Fibroblast of lung (primary cell): ENCODE results near the gene MOG. TPM values are rescaled to one million over a fixed set of nuclear protein-coding genes. Genes with fewer than 3 reads are reported as not detected.
"Not testable (repeated sequence)": the region's sequence is repeated elsewhere in the genome, so short reads cannot be mapped to it uniquely, and the experiment has no call there.

Experiments used
- DNase-seq, 2 donors: peaks; one replicate each; pipeline versions ENCODE4 v3.0.0 to v3.0.0-alpha.2; 2010; ENCODE audit warnings: low read depth in 2 of 2
- H2AFZ ChIP-seq: 2 replicates; pipeline ENCODE4 v1.5.1; 2012; ENCODE audit warnings: low read length, control low read depth, inconsistent platforms
- H3K27ac ChIP-seq: 2 replicates; pipeline ENCODE4 v1.5.1; 2011; ENCODE audit warnings: low read length, control low read depth; ENCODE audit not compliant: insufficient read depth
- H3K27me3 ChIP-seq: 2 replicates; pipeline ENCODE4 v1.5.1; 2011; ENCODE audit warnings: mild to moderate bottlenecking, low read length; ENCODE audit not compliant: control insufficient read depth, insufficient read depth
- H3K36me3 ChIP-seq: 2 replicates; pipeline ENCODE4 v1.5.1; 2011; ENCODE audit warnings: low read length; ENCODE audit not compliant: control insufficient read depth, insufficient read depth
- H3K4me1 ChIP-seq: 2 replicates; pipeline ENCODE4 v1.5.1; 2011; ENCODE audit warnings: low read length; ENCODE audit not compliant: control insufficient read depth, insufficient read depth; ENCODE audit errors: extremely low read depth
- H3K4me2 ChIP-seq: 2 replicates; pipeline ENCODE4 v1.5.1; 2011; ENCODE audit warnings: low read length, control low read depth; ENCODE audit not compliant: insufficient read depth; ENCODE audit errors: extremely low read depth
- H3K4me3 ChIP-seq, 4 experiments: fragments of 200-600 bp in 1 of 4; sonication (generic) in 1 of 4; replicated peaks in 1 of 4; 2 replicates each; pipeline ENCODE4 v1.5.1; 2011 to 2016; ENCODE audit warnings: low read length in 4 of 4, low read depth in 3 of 4, mild to moderate bottlenecking in 3 of 4, control low read depth in 2 of 4, inconsistent platforms in 1 of 4, mixed read lengths in 1 of 4; ENCODE audit not compliant: insufficient read depth in 1 of 4; ENCODE audit errors: control extremely low read depth in 1 of 4
- H3K79me2 ChIP-seq: 2 replicates; pipeline ENCODE4 v1.5.1; 2012; ENCODE audit warnings: mild to moderate bottlenecking, low read length, inconsistent platforms; ENCODE audit not compliant: control insufficient read depth, insufficient read depth
- H3K9ac ChIP-seq: 2 replicates; pipeline ENCODE4 v1.5.1; 2011; ENCODE audit warnings: mild to moderate bottlenecking, low read length, control low read depth; ENCODE audit not compliant: insufficient read depth
- H3K9me3 ChIP-seq: 2 replicates; pipeline ENCODE4 v1.5.1; 2012; ENCODE audit warnings: low read depth, low read length; ENCODE audit not compliant: control insufficient read depth, insufficient read depth
- H4K20me1 ChIP-seq: 2 replicates; pipeline ENCODE4 v1.5.1; 2011; ENCODE audit warnings: low read length; ENCODE audit not compliant: control insufficient read depth, insufficient read depth; ENCODE audit errors: extremely low read depth
- CTCF ChIP-seq, 2 donors: IDR thresholded peaks in 1 of 2; conservative IDR thresholded peaks in 1 of 2; 1 replicate in 1 of 2; 2 replicates in 1 of 2; pipeline ENCODE4 v1.5.1; 2011 to 2012; ENCODE audit warnings: low read length in 2 of 2, control low read depth in 1 of 2, inconsistent platforms in 1 of 2, low read depth in 1 of 2, mild to moderate bottlenecking in 1 of 2
- EZH2 ChIP-seq: IDR thresholded peaks from 2 replicates; pipeline ENCODE4 v1.5.1; 2012; ENCODE audit warnings: low read length, control low read depth, mild to moderate bottlenecking; ENCODE audit errors: missing control alignments
- polyA plus RNA-seq, 2 donors: library from polyadenylated mRNA; depleted of rRNA in 1 of 2; stranded (reverse) in 1 of 2; unstranded in 1 of 2; fragments of >200 nt; gene quantifications; 2 replicates each; pipeline ENCODE4 v1.2.1, GENCODE V29; 2011 to 2012; ENCODE audit warnings: missing spikeins in 1 of 2
- total RNA-seq: library from RNA; depleted of rRNA; stranded (reverse); fragments of >200 nt; gene quantifications from 2 replicates; pipeline ENCODE4 v1.2.1, GENCODE V29; 2014

MOG gene
- total and polyA plus RNA-seq, 2 donors (not counting 1 experiment from before 2014, with no cell fraction given) = not detected

DNA sequence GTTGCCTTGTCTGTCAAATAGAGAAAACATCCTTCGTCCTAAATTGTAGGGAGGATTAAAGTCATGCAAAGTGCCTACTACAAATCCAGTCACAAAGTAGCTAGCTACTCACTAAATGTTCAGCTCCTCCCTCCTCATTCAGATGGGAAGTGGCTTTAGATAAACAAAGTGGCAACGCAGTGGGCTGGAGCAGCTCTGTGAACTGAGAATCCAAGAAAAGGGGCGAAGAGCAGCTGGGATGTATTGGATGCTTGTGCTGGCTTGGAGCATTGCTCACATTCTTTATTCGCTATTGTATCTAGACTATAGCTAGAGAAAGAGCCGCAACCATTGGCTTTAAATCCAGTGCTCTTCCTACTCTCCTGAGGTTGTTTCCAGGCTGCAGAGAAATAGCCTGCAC, 10.3 kb downstream of the MOG start:
- peaks cover 5% of the 10 kb centered on the region for H3K27me3 ChIP-seq
- no peaks in the 10 kb centered on the region for H3K4me1 ChIP-seq
- TF ChIP-seq CTCF (conservative IDR thresholded peaks at IDR 0.05 in 1 of 2, IDR thresholded peaks at IDR 0.05 in 1 of 2; ENCODE audit: low read depth in 1 of 2, low read length in 2 of 2) (no peak), EZH2 (no peak)
- H3K79me2 ChIP-seq = no peaks in the 10 kb centered on the region
- H3K9ac ChIP-seq = no peak overlapping the region
- no peak overlapping the region for H3K27ac ChIP-seq
- no peaks in the 10 kb centered on the region for H3K36me3 ChIP-seq
- H2AFZ ChIP-seq = no peak overlapping the region
- no peaks in the 10 kb centered on the region for H4K20me1 ChIP-seq
- H3K9me3 ChIP-seq = no peaks in the 10 kb centered on the region
- no peak overlapping the region for H3K4me2 ChIP-seq
- no peak for DNase-seq
- H3K4me3 ChIP-seq = no peak overlapping the region

DNA sequence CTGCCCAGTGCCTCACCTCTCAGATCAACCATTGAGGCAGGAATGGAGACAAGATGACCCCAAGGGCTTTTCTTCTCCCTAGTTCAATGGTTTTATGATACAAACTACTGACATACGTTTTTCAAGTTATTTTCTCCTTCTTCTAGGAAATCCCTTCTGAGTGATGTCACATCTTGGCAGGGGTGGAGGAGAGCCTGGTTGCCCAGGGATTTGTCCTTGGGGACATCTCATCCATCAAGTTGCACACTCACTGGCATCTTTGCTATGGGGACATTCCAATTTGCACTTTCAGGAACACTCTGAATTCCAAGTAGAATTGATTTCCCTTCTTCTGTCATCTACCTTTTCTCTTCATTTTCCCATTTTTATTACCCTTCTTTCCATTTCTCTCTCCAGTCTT, 14.1 kb downstream of the MOG start:
- Histone ChIP-seq H3K4me1 (no peaks in the 10 kb centered on the region), H3K4me3 (no peak overlapping the region), H3K4me2 (no peak overlapping the region), H3K79me2 (no peaks in the 10 kb centered on the region), H2AFZ (no peak overlapping the region), H3K27me3 (peaks cover 5% of the 10 kb centered on the region), H4K20me1 (no peaks in the 10 kb centered on the region), H3K36me3 (no peaks in the 10 kb centered on the region), H3K9me3 (no peaks in the 10 kb centered on the region), H3K27ac (no peak overlapping the region), H3K9ac (no peak overlapping the region)
- DNase-seq = no peak
- no peak for TF ChIP-seq EZH2
- TF ChIP-seq CTCF (conservative IDR thresholded peaks at IDR 0.05 in 1 of 2, IDR thresholded peaks at IDR 0.05 in 1 of 2; ENCODE audit: low read depth in 1 of 2, low read length in 2 of 2) = no peak

DNA sequence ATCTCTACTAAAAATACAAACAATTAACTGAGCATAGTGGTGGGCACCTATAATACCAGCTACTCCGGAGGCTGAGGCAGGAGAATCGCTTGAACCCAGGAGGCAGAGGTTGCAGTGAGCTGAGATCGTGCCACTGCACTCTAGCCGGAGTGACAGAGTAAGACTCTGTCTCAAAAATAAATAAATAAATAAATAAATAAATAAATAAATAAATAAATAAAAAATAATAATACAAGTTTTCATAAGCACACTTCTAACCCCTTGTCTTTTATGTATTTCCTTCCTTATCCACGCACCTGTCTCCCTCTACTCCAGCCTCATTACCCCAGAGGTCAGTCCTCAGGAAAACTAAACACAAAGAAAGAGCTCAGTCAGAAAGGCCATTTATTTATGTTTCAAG, 15.2 kb downstream of the MOG start:
- not testable (repeated sequence) for DNase-seq, H3K4me1 ChIP-seq, H4K20me1 ChIP-seq, H3K36me3 ChIP-seq, H2AFZ ChIP-seq, H3K9me3 ChIP-seq, H3K9ac ChIP-seq, H3K27me3 ChIP-seq, H3K4me2 ChIP-seq, H3K79me2 ChIP-seq, H3K4me3 ChIP-seq, H3K27ac ChIP-seq
